ENCODE measurements around the gene NRG3.

Gene NRG3

DNA sequence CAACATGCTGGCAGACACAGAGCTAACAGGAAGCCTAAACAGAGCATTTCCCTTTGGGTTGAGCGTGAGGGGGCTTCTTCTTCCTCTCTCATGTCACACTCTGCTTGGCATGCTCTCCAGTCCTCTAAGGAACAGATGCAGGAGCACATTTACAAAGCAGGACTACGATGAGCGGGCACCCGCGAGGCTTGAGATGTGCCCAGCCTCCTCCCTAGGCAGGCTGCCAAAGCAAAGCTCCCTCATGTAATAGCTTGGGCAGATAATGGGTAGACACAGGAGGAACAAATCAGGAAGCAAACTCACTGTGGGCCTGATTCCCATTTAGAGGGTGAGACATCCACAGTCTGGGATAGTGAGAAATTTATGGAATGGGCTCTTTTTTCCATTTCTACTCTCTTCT lies 519.1 kb downstream of the NRG3 start:
- Histone ChIP-seq H3K27ac (no peak overlapping the region), H3K27me3 (replicated peaks) (no peaks in the 10 kb centered on the region), H3K36me3 (replicated peaks) (no peaks in the 10 kb centered on the region), H3K4me3 (ENCODE audit: low read depth, low read length) (no peak overlapping the region)
- no peak for DNase-seq
- TF ChIP-seq, protein P1, sequence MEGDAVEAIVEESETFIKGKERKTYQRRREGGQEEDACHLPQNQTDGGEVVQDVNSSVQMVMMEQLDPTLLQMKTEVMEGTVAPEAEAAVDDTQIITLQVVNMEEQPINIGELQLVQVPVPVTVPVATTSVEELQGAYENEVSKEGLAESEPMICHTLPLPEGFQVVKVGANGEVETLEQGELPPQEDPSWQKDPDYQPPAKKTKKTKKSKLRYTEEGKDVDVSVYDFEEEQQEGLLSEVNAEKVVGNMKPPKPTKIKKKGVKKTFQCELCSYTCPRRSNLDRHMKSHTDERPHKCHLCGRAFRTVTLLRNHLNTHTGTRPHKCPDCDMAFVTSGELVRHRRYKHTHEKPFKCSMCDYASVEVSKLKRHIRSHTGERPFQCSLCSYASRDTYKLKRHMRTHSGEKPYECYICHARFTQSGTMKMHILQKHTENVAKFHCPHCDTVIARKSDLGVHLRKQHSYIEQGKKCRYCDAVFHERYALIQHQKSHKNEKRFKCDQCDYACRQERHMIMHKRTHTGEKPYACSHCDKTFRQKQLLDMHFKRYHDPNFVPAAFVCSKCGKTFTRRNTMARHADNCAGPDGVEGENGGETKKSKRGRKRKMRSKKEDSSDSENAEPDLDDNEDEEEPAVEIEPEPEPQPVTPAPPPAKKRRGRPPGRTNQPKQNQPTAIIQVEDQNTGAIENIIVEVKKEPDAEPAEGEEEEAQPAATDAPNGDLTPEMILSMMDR (IDR thresholded peaks at IDR 0.05; ENCODE audit: low read depth, low read length, missing control alignments): no peak
- in situ Hi-C loops (cut with HindIII; ENCODE audit: low pct_ligation_motif_present, low sequenced_read_pairs): no loop called here

DNA sequence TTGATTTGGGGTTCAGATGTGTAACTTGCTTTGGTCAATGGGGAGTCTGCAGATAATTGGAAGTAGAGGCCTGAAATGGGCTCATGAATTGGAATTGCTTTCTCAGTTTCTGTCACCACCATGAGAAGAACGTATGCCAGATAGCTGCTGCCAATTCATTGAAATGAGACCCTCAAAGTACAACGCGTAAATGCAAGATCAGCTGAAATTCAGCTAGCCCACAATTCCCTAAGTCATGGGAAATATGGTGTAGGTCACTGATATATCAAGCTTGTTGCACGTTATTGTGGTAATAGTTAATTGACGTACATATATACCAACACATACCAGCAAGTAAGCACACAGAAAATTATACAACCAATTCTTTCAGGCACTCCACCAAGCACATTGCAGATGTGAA lies 520.0 kb downstream of the NRG3 start:
- Histone ChIP-seq H3K36me3 (replicated peaks) (no peaks in the 10 kb centered on the region), H3K27ac (no peak overlapping the region), H3K4me3 (ENCODE audit: low read depth, low read length) (no peak overlapping the region), H3K27me3 (replicated peaks) (no peaks in the 10 kb centered on the region)
- in situ Hi-C loops (cut with HindIII; ENCODE audit: low pct_ligation_motif_present, low sequenced_read_pairs): no loop called here
- TF ChIP-seq, protein P1 (IDR thresholded peaks at IDR 0.05; ENCODE audit: low read depth, low read length, missing control alignments): no peak
- no peak for DNase-seq

DNA sequence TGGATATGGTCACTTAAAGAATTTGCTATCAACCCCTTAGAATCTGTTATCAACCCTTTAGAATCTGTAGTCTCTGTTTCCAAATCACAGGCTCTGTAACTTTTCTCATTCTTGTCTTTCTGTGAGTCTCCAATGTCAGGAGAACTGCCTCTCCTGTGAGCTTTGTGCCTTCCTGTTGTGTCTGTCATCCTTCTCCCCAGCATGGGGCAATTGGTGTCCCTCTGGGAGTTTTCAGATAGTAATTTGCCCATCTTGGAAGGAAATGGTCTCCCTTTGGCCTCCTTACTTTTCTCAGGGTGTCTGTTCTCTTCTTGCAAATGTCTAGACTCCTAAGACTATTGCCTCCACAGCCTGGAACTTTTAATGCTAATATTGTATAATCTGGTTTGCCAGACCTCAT lies 521.9 kb downstream of the NRG3 start:
- in situ Hi-C loops (cut with HindIII; ENCODE audit: low pct_ligation_motif_present, low sequenced_read_pairs): no loop called here
- no peak overlapping the region for H3K27ac ChIP-seq
- no peaks in the 10 kb centered on the region for H3K36me3 ChIP-seq (replicated peaks)
- no peak for DNase-seq
- TF ChIP-seq, protein P1 (IDR thresholded peaks at IDR 0.05; ENCODE audit: low read depth, low read length, missing control alignments): no peak
- H3K27me3 ChIP-seq (replicated peaks): no peaks in the 10 kb centered on the region
- no peak overlapping the region for H3K4me3 ChIP-seq (ENCODE audit: low read depth, low read length)

DNA sequence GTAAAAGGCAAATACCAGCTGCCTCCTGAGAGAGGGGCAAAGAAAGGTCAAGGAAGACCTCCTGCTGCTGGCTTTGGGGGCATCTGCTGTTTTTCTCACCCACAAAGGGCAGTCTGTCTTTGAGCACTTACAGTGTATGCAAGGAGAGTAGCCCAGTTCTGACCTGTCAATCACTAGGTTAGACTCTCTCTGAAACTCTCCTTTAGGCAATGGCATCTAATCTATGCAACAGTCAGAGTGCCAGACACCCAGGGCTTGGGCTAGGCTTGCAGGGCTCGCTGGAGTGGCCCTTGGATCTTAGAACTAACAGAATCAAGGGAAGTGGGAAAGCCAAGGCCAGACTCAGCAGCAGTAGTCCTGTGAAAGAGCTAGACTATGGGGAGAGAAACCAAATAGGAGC lies 522.9 kb downstream of the NRG3 start:
- no peaks in the 10 kb centered on the region for H3K36me3 ChIP-seq (replicated peaks)
- TF ChIP-seq, protein P1 (IDR thresholded peaks at IDR 0.05; ENCODE audit: low read depth, low read length, missing control alignments): no peak
- DNase-seq: no peak

DNA sequence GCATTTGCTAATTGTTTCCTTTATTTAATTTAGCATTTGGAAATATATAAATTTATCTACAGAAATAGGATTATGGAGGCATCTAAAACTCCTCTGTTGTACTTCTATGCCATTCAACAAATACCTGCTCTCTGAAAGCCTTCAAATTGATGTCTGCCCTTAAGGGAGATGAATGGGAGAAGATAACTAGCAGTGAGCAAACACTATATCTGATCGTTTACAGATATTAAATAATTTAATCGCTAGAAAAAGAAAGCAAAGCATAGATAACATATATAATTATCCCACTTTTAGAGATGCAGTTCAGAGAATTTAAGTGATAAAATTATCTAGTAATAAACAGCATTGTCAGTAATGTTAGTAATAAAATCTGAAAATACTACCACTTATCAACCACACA lies 524.9 kb downstream of the NRG3 start:
- no peak overlapping the region for H3K27ac ChIP-seq
- in situ Hi-C loops (cut with HindIII; ENCODE audit: low pct_ligation_motif_present, low sequenced_read_pairs): no loop called here
- H3K4me3 ChIP-seq (ENCODE audit: low read depth, low read length): no peak overlapping the region
- no peaks in the 10 kb centered on the region for H3K36me3 ChIP-seq (replicated peaks)
- no peak for DNase-seq
- H3K27me3 ChIP-seq (replicated peaks): no peaks in the 10 kb centered on the region
- TF ChIP-seq, protein P1 (IDR thresholded peaks at IDR 0.05; ENCODE audit: low read depth, low read length, missing control alignments): no peak

More for the DNA sequence above, 522.9 kb downstream of the NRG3 start:
- no peak overlapping the region for H3K27ac ChIP-seq
- H3K27me3 ChIP-seq (replicated peaks): no peaks in the 10 kb centered on the region
- H3K4me3 ChIP-seq (ENCODE audit: low read depth, low read length): no peak overlapping the region
- in situ Hi-C loops (cut with HindIII; ENCODE audit: low pct_ligation_motif_present, low sequenced_read_pairs): no loop called here

DNA sequence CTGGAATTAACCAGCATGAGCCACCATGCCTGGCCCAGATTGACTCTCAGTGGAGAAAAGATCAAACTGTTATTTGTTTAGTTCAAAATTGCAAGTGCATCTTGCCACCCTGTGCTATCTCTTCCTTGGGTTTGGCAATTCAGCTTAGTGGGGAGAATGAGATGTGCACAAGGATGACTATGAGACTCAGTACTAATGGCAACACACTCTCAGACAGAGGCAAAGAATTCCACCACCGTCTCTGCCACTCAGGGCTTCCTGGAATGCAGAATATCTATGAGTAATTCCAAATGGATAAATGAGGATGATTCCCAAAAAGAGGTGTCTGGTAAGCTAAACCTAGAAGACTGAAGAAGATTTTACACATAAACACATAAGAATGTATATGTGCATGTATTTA lies 525.8 kb downstream of the NRG3 start:
- in situ Hi-C loops (cut with HindIII; ENCODE audit: low pct_ligation_motif_present, low sequenced_read_pairs): no loop called here
- DNase-seq: no peak
- no peaks in the 10 kb centered on the region for H3K36me3 ChIP-seq (replicated peaks)
- no peak overlapping the region for H3K4me3 ChIP-seq (ENCODE audit: low read depth, low read length)
- TF ChIP-seq, protein P1 (IDR thresholded peaks at IDR 0.05; ENCODE audit: low read depth, low read length, missing control alignments): no peak
- H3K27ac ChIP-seq: no peak overlapping the region
- no peaks in the 10 kb centered on the region for H3K27me3 ChIP-seq (replicated peaks)

Data from brain microvascular endothelial cell (primary cell).